SKM-1 treated with dmso at 0.1 percent for 144 hours (cell line): ENCODE results near the gene XIST.
A peak's percentile ranks its signal among the peaks of the same experiment; 100 is the strongest.
"Not testable (repeated sequence)": the region's sequence is repeated elsewhere in the genome, so short reads cannot be mapped to it uniquely, and the experiment has no call there.

Source experiments
- DNase-seq: peaks from one replicate; lab custom pipeline; 2025; ENCODE audit not compliant: unreplicated experiment; lab: John Stamatoyannopoulos, UW

XIST gene

GRCh38 chrX:73852467-73852866, at the start of gene XIST:
TSS of gene XIST (minus strand) at chrX:73852714.
- DNase-seq: no peak

GRCh38 chrX:73898315-73898714, 45.8 kb upstream of the XIST start:
- DNase-seq: not testable (repeated sequence)

- not testable (repeated sequence) for DNase-seq
These were observed 40.1 kb upstream of the XIST start for GRCh38 chrX:73892515-73893090.

GRCh38 chrX:73882260-73882659, 29.7 kb upstream of the XIST start:
- DNase-seq: not testable (repeated sequence)

GRCh38 chrX:73877687-73878086, 25.2 kb upstream of the XIST start:
- no peak for DNase-seq

GRCh38 chrX:73876911-73877310, 24.4 kb upstream of the XIST start:
- no peak for DNase-seq

GRCh38 chrX:73868916-73869315, 16.4 kb upstream of the XIST start:
- no peak for DNase-seq

GRCh38 chrX:73867144-73867543, 14.6 kb upstream of the XIST start:
- DNase-seq: no peak

- no peak for DNase-seq
These were observed 11.3 kb upstream of the XIST start for GRCh38 chrX:73863852-73864251.

GRCh38 chrX:73863268-73863667, 10.8 kb upstream of the XIST start:
- DNase-seq: no peak

- DNase-seq: no peak
These were observed 7.1 kb upstream of the XIST start for GRCh38 chrX:73859622-73860021.

GRCh38 chrX:73855546-73855945, 3.0 kb upstream of the XIST start:
- peak; percentile 0 for DNase-seq

GRCh38 chrX:73852022-73852421, 492 bp downstream of the XIST start:
- DNase-seq: no peak

- no peak for DNase-seq
These were observed 1.2 kb downstream of the XIST start for GRCh38 chrX:73851014-73852009.

- DNase-seq: no peak
These were observed 2.1 kb downstream of the XIST start for GRCh38 chrX:73850124-73851013.

- no peak for DNase-seq
These were observed 3.4 kb downstream of the XIST start for GRCh38 chrX:73849073-73849472.

- no peak for DNase-seq
These were observed 4.5 kb downstream of the XIST start for GRCh38 chrX:73847991-73848390.

GRCh38 chrX:73847100-73847499, 5.4 kb downstream of the XIST start:
- no peak for DNase-seq

- DNase-seq: no peak
These were observed 9.8 kb downstream of the XIST start for GRCh38 chrX:73842541-73843234.

GRCh38 chrX:73841337-73841736, 11.2 kb downstream of the XIST start:
- no peak for DNase-seq
